Measurements from ENCODE around the gene VAPB. TPM values are rescaled to one million over a fixed set of nuclear protein-coding genes. Genes with fewer than 3 reads are reported as not detected.

The VAPB gene
- polyA plus RNA-seq, 1 donor (not counting 4 experiments of a cell fraction or from before 2014, with no cell fraction given) = 38.0 TPM

- H3K27me3 ChIP-seq (ENCODE audit: control insufficient read depth, extremely low read depth, insufficient read depth, low read length) = no peaks in the 10 kb centered on the region
- H2AFZ ChIP-seq (ENCODE audit: control insufficient read depth, low read length) = no peak overlapping the region
- no peak overlapping the region for H3K9ac ChIP-seq (ENCODE audit: control insufficient read depth, extremely low read depth, insufficient read depth, low read length)
- H3K4me3 ChIP-seq (ENCODE audit: control insufficient read depth in 2 of 3, extremely low read depth in 1 of 3, insufficient read depth in 2 of 3, low read depth in 1 of 3, low read length in 3 of 3) = no peak overlapping the region
- no peaks in the 10 kb centered on the region for H3K36me3 ChIP-seq (ENCODE audit: control insufficient read depth in 2 of 2, extremely low read depth in 1 of 2, insufficient read depth in 2 of 2, low read length in 2 of 2)
- no peak for DNase-seq (ENCODE audit: low read depth, low spot score)
- TF ChIP-seq CTCF (optimal IDR thresholded peaks at IDR 0.05 in 1 of 3, IDR thresholded peaks at IDR 0.05 in 1 of 3, conservative IDR thresholded peaks at IDR 0.05 in 1 of 3; ENCODE audit: extremely low read depth in 1 of 3, insufficient read depth in 2 of 3, low read length in 3 of 3) = no peak
- no peak for TF ChIP-seq EZH2 (IDR thresholded peaks at IDR 0.05; ENCODE audit: low read length)
- no peaks in the 10 kb centered on the region for H4K20me1 ChIP-seq (ENCODE audit: control insufficient read depth, extremely low read depth, insufficient read depth, low read length)
- no peak overlapping the region for H3K4me2 ChIP-seq (ENCODE audit: control insufficient read depth, extremely low read depth, insufficient read depth, low read depth, low read length)
- FAIRE-seq = no peak
- H3K9me3 ChIP-seq (ENCODE audit: control insufficient read depth, low read depth, low read length) = no peaks in the 10 kb centered on the region
- H3K4me1 ChIP-seq (ENCODE audit: control insufficient read depth, extremely low read depth, insufficient read depth, low read length) = no peaks in the 10 kb centered on the region
- no peak overlapping the region for H3K27ac ChIP-seq (ENCODE audit: control insufficient read depth, insufficient read depth, low read length)
- dilution Hi-C loops (cut with MboI; ENCODE audit: extremely low pct_ligation_motif_present, low sequenced_read_pairs) = no loop called here
- H3K9me1 ChIP-seq (ENCODE audit: control insufficient read depth, extremely low read depth, insufficient read depth, low read length) = no peaks in the 10 kb centered on the region
- no peaks in the 10 kb centered on the region for H3K79me2 ChIP-seq (ENCODE audit: control insufficient read depth, insufficient read depth, low read length)
Observed at GRCh38 chr20:58497724-58498469, 108.9 kb downstream of the VAPB start.

- dilution Hi-C loops (cut with MboI; ENCODE audit: extremely low pct_ligation_motif_present, low sequenced_read_pairs) = no loop called here
- no peaks in the 10 kb centered on the region for H3K36me3 ChIP-seq (ENCODE audit: control insufficient read depth in 2 of 2, extremely low read depth in 1 of 2, insufficient read depth in 2 of 2, low read length in 2 of 2)
- no peak overlapping the region for H3K9ac ChIP-seq (ENCODE audit: control insufficient read depth, extremely low read depth, insufficient read depth, low read length)
- no peaks in the 10 kb centered on the region for H3K9me1 ChIP-seq (ENCODE audit: control insufficient read depth, extremely low read depth, insufficient read depth, low read length)
- no peak overlapping the region for H3K27ac ChIP-seq (ENCODE audit: control insufficient read depth, insufficient read depth, low read length)
- H3K79me2 ChIP-seq (ENCODE audit: control insufficient read depth, insufficient read depth, low read length) = no peaks in the 10 kb centered on the region
- TF ChIP-seq EZH2 (IDR thresholded peaks at IDR 0.05; ENCODE audit: low read length) (no peak), CTCF (optimal IDR thresholded peaks at IDR 0.05 in 1 of 3, IDR thresholded peaks at IDR 0.05 in 1 of 3, conservative IDR thresholded peaks at IDR 0.05 in 1 of 3; ENCODE audit: extremely low read depth in 1 of 3, insufficient read depth in 2 of 3, low read length in 3 of 3) (no peak)
- H3K4me3 ChIP-seq (ENCODE audit: control insufficient read depth in 2 of 3, extremely low read depth in 1 of 3, insufficient read depth in 2 of 3, low read depth in 1 of 3, low read length in 3 of 3) = no peak overlapping the region
- H3K4me1 ChIP-seq (ENCODE audit: control insufficient read depth, extremely low read depth, insufficient read depth, low read length) = no peaks in the 10 kb centered on the region
- no peaks in the 10 kb centered on the region for H3K9me3 ChIP-seq (ENCODE audit: control insufficient read depth, low read depth, low read length)
- H3K4me2 ChIP-seq (ENCODE audit: control insufficient read depth, extremely low read depth, insufficient read depth, low read depth, low read length) = no peak overlapping the region
- no peaks in the 10 kb centered on the region for H4K20me1 ChIP-seq (ENCODE audit: control insufficient read depth, extremely low read depth, insufficient read depth, low read length)
- no peak for FAIRE-seq
- no peak overlapping the region for H2AFZ ChIP-seq (ENCODE audit: control insufficient read depth, low read length)
- no peak for DNase-seq (ENCODE audit: low read depth, low spot score)
- H3K27me3 ChIP-seq (ENCODE audit: control insufficient read depth, extremely low read depth, insufficient read depth, low read length) = no peaks in the 10 kb centered on the region
Observed at GRCh38 chr20:58498470-58499068, 109.5 kb downstream of the VAPB start.
